Heart right ventricle (tissue), 16 donors: Measurements from ENCODE around the gene NACC1. TPM values are rescaled to one million over a fixed set of nuclear protein-coding genes. Genes with fewer than 3 reads are reported as not detected.

Experiments
- ATAC-seq, 8 donors: fragments of 200-7000 bp; cut with Tn5 transposase; one replicate each; pipeline ENCODE4 v1.9.1; 2020; ENCODE audit warnings: mild to moderate bottlenecking in 8 of 8, moderate library complexity in 8 of 8, moderate number of reproducible peaks in 1 of 8
- DNase-seq, 2 donors: peaks; one replicate each; pipeline ENCODE4 v3.0.0-alpha.2; 2020
- H3K27ac ChIP-seq, 10 donors: fragments of 200-600 bp; sonication (generic) in 2 of 10; one replicate each; pipeline versions ENCODE4 v1.5.0 to v1.8.0; 2020 to 2022; ENCODE audit warnings: mild to moderate bottlenecking in 3 of 10
- H3K27me3 ChIP-seq, 7 donors: fragments of 200-600 bp; one replicate each; pipeline ENCODE4 v1.8.0; 2021 to 2022; ENCODE audit warnings: mild to moderate bottlenecking in 2 of 7
- H3K36me3 ChIP-seq, 9 donors: fragments of 200-600 bp; sonication (generic) in 1 of 9; one replicate each; pipeline versions ENCODE4 v1.5.0 to v1.8.0; 2020 to 2022; ENCODE audit warnings: mild to moderate bottlenecking in 2 of 9
- H3K4me1 ChIP-seq, 9 donors: fragments of 200-600 bp; sonication (generic) in 1 of 9; one replicate each; pipeline versions ENCODE4 v1.5.0 to v1.8.0; 2020 to 2022; ENCODE audit warnings: mild to moderate bottlenecking in 4 of 9
- H3K4me3 ChIP-seq, 10 donors: fragments of 200-600 bp; sonication (generic) in 2 of 10; one replicate each; pipeline versions ENCODE4 v1.5.0 to v1.8.0; 2020 to 2022; ENCODE audit warnings: mild to moderate bottlenecking in 7 of 10, moderate library complexity in 2 of 10
- H3K9me3 ChIP-seq, 11 donors: fragments of 200-600 bp in 10 of 11; sonication (generic) in 2 of 11; one replicate each; pipeline versions ENCODE4 v1.5.0 to v1.8.0; 2013 to 2022; ENCODE audit warnings: mild to moderate bottlenecking in 2 of 11, control low read depth in 1 of 11, moderate library complexity in 1 of 11
- CTCF ChIP-seq, 9 donors: fragments of 200-600 bp; sonication (generic) in 2 of 9; IDR thresholded peaks; one replicate each; pipeline versions ENCODE4 v1.5.0 to v1.8.0; 2021 to 2022; ENCODE audit warnings: antibody characterized with exemption in 9 of 9, mild to moderate bottlenecking in 5 of 9, moderate library complexity in 1 of 9
- WGBS, 2 donors: extraction: QIAGEN DNeasy Blood & Tissue Kit; methylation state at CpG; one replicate each; pipeline ENCODE4 v1.1.7; 2013; ENCODE audit warnings: inconsistent platforms in 1 of 2; 5-methylcytosine and 5-hydroxymethylcytosine counted together
- intact Hi-C, 10 donors: fragments of 100-400 bp; cut with DNase I; formaldehyde crosslinking; loops; one replicate each; pipeline versions ENCODE4 v1.11.1 to v1.14.2; 2022
- polyA plus RNA-seq, 2 donors: library from polyadenylated mRNA; stranded (reverse); fragments of 200-250 nt; gene quantifications; one replicate each; pipeline ENCODE4 v1.2.3, GENCODE V29; 2013
- total RNA-seq, 10 donors: library from RNA; stranded (reverse); fragmentation: NEBNext Ultra II Directional in 3 of 10; extraction: Animal tissue kit (Norgen Biotek cat#: 25700) in 3 of 10; gene quantifications; one replicate each; pipeline versions ENCODE4 v1.2.1 to v1.2.4, GENCODE V29; 2021 to 2023
- donor health status: Arrhythmogenic right ventricular cardiomyopathy.
- donor health status: ischemic (EF 13 %, LVEDD 7.1; RV severe dilation, severe dysfunction).
- donor health status: healthy with polysubstance abuse.
- donor health status: DM: no; HTN: yes; CAD: no.
- donor health status: DM: no; HTN: no; CAD: no.
- donor health status: ischemic (EF 25% LVEDD 6.9; RV normal size, moderate dysfunction).
- donor health status: ischemic (EF 25% LVEDD 5.7; RV mildly dilated, moderate dysfunction).
- donor health status: healthy.
- donor health status: DM: yes; HTN: yes; CAD: no.
- donor health status: Ischemic cardiomyopathy.
- donor health status: ischemic (EF 35%, LVEDD 5.7; RV mildly dilated, moderate dysfunction).
- donor health status: nonischemic (EF 11% LVEDD 7.7; RV severe dilation, severe dysfunction).
- donor health status: DM: yes; HTN: yes; CAD: no.
- donor health status: PGD.
- donor health status: ischemic (EF 29% LVEDD 5.4; RV normal size, mild dysfunction).
- donor health status: nonischemic (EF 23%, LVEDD 6.1; RV moderate dilation, normal function).

The NACC1 gene
- total and polyA plus RNA-seq, 12 donors, result 23.9 to 58.0 (median 33.0) TPM

GRCh38 chr19:13104848-13105711 is 13.0 kb upstream of the NACC1 start:
- DNase-seq, result no peak
- TF ChIP-seq CTCF (IDR thresholded peaks at IDR 0.05), result no peak
- WGBS, 2 donors, result 69 to 77% methylated on average over 29 of the region's 29 CpGs
- peak overlapping the region in 7 of 10 donors; percentile 8 to 60 (median 25) for H3K4me3 ChIP-seq
- peaks cover 13 to 62% (median 46%) of the 10 kb centered on the region in 9 donors for H3K4me1 ChIP-seq
- H3K27me3 ChIP-seq, result no peaks in the 10 kb centered on the region
- peak in 2 of 8 donors; percentile 0 for ATAC-seq
- no peaks in the 10 kb centered on the region for H3K9me3 ChIP-seq
- H3K27ac ChIP-seq, result peak overlapping the region; percentile 52 to 96 (median 92)
- H3K36me3 ChIP-seq, result peaks cover 0 to 34% (median 8%) of the 10 kb centered on the region in 9 donors
- intact Hi-C loops, result loop anchor here in 5 of 10 donors (5.0 kb wide), 3 partner anchors 43 to 157 kb away; partner anchors contain the start of genes IER2 (in 4 of the 5) and STX10 (in 4 of the 5)

DNA sequence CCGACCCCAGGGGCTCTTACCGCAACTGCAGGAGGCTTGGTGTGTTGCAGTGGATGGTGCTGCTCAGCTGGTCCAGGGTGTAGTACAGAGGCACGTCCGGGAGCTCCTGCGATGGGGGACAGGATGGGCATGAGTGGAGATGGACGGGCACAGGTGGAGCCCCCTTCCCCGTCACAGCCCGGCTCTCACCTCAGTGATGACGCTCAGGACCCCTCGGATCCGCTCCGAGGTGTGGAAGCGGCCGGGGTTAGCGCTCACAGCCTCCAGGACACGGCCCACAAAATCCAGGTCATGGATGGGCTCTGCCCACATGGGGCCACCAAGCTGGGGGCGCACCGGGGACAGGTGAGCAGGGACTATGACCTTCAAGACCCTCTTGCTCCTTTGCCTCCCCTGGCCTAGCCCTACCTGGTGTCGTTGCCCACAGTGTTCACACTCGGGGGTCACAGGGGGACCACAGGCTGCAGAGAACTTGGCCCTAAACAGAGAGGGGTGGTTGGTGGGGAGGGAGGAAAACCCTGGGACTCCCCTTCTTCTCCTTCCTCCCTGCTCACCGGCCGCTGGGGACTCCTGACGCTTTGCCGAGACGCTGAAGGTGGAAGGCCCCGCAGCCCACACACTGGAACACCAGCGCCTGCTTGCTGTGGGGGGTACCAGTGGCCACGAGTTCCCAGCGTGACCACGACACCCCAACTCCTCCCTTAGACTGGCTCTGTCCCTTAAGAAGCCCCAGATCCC is 8.5 kb upstream of the NACC1 start:
- no peak for TF ChIP-seq CTCF (IDR thresholded peaks at IDR 0.05)
- Histone ChIP-seq H3K27me3 (no peaks in the 10 kb centered on the region), H3K9me3 (no peaks in the 10 kb centered on the region), H3K27ac (no peak overlapping the region), H3K36me3 (peaks cover 0 to 62% (median 19%) of the 10 kb centered on the region in 9 donors), H3K4me1 (peaks cover 0 to 17% (median 5%) of the 10 kb centered on the region in 9 donors), H3K4me3 (no peak overlapping the region)
- ATAC-seq, result no peak
- 96% methylated on average over 30 of the region's 30 CpGs for WGBS, 2 donors
- intact Hi-C loops, result loop anchor here in 2 of 10 donors (5.0 to 10.0 kb wide), 2 partner anchors 153 to 155 kb away; no protein-coding TSS in a partner anchor
- no peak for DNase-seq

DNA sequence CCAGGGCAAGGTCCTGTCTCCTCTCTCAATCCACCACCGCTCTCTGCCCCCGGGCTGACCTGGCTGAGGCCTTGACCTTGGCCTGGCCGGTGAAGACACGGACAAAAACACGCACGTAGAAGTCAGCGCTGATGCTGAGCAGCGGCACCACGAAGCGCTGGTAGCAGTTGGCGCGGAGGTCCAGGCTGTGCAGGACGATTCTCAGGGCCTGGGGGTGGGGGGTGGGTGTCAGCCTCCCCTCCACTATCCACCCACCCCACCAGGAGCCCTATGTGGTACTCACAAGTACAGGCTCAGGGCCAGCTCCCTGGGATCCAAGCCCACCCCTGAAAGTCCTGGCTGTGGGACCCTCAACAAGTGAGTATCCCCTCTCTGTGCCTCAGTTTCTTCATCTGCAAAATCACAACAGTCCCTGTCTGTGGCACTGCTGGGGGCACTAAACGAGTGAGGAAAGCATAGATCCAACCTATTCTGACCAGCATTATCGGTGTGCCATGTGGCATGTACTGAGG is 7.9 kb upstream of the NACC1 start:
- Histone ChIP-seq H3K27ac (no peak overlapping the region), H3K36me3 (peaks cover 0 to 68% (median 19%) of the 10 kb centered on the region in 9 donors), H3K4me3 (no peak overlapping the region), H3K4me1 (peaks cover 0 to 11% (median 1%) of the 10 kb centered on the region in 9 donors), H3K27me3 (no peaks in the 10 kb centered on the region), H3K9me3 (no peaks in the 10 kb centered on the region)
- intact Hi-C loops, result loop anchor here in 1 of 10 donors (10.0 kb wide), 1 partner anchor 155 kb away; no protein-coding TSS in a partner anchor
- WGBS, 2 donors, result 92 to 94% methylated on average over 15 of the region's 15 CpGs
- TF ChIP-seq CTCF (IDR thresholded peaks at IDR 0.05), result no peak
- no peak for ATAC-seq
- DNase-seq, result no peak

DNA sequence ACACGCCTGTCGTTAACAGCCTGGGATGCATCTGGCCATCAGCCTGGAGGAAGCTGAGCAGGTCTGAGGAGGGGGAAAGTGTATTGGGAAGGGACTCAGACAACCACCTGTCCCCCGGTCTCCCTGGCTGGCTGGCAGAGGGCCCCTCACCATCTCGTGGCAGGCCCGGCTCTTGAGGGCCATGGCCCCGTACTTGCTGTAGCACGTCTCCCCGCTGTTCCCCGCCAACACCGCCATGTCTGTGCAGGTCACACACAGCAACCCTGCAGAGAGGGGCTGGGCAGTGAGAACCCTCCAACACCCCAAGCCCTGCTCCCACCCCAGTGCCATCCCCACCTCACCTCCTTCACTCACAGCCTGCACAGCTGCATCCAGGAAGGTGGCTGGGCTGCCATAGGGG is 5.5 kb upstream of the NACC1 start:
- DNase-seq, result no peak
- H3K4me3 ChIP-seq, result no peak overlapping the region
- no peaks in the 10 kb centered on the region for H3K9me3 ChIP-seq
- TF ChIP-seq CTCF (IDR thresholded peaks at IDR 0.05), result no peak
- peaks cover 5 to 25% (median 20%) of the 10 kb centered on the region in 9 donors for H3K4me1 ChIP-seq
- intact Hi-C loops, result loop anchor here in 1 of 10 donors (10.0 kb wide), 1 partner anchor 152 kb away; no protein-coding TSS in a partner anchor
- 94 to 95% methylated on average over 10 of the region's 10 CpGs for WGBS, 2 donors
- H3K27ac ChIP-seq, result no peak overlapping the region
- H3K36me3 ChIP-seq, result peaks cover 0 to 63% (median 19%) of the 10 kb centered on the region in 9 donors
- no peaks in the 10 kb centered on the region for H3K27me3 ChIP-seq
- no peak for ATAC-seq
